GM12878 (cell line): Measurements from ENCODE around the gene SOAT2. TPM values are rescaled to one million over a fixed set of nuclear protein-coding genes. Genes with fewer than 3 reads are reported as not detected.

Source experiments
- ATAC-seq: fragments of 200-7000 bp; cut with Tn5 transposase; 3 replicates; pipeline ENCODE4 v1.9.1; 2020; ENCODE audit warnings: mild to moderate bottlenecking, moderate library complexity
- BruUV-seq: library from RNA; stranded (reverse); fragments of 400-500 nt; replicated peaks from 2 replicates; lab custom pipeline; 2021; lab: Mats Ljungman, UMichigan
- CTCF ChIA-PET: fragments of 300-600 bp; sonication (Branson Sonifier 250); formaldehyde crosslinking; extraction: SDS; loops from one replicate; lab custom pipeline; 2021; ENCODE audit warnings: inconsistent platforms; lab: Yijun Ruan, JAX
- POLR2A ChIA-PET: fragments of 350-600 bp; formaldehyde crosslinking; extraction: SDS; loops from one replicate; lab custom pipeline; 2021; ENCODE audit warnings: inconsistent platforms; lab: Charles Lee
- RAD21 ChIA-PET: fragments of 300-600 bp; sonication (Branson Sonifier 250); formaldehyde crosslinking; loops from one replicate; lab custom pipeline; 2023; ENCODE audit warnings: antibody characterized with exemption; ENCODE audit not compliant: unreplicated experiment; lab: Charles Lee
- SMC1A ChIA-PET: fragments of 300-600 bp; sonication (Branson Sonifier 250); formaldehyde crosslinking; loops from one replicate; lab custom pipeline; 2023; ENCODE audit not compliant: unreplicated experiment, uncharacterized antibody; lab: Charles Lee
- DNase-seq: peaks from one replicate; pipeline ENCODE4 v3.0.0-alpha.2; 2011; ENCODE audit warnings: low read depth, low spot score
- FAIRE-seq: peaks from 3 replicates; lab custom pipeline; 2011; peaks lifted over from hg19 to GRCh38; lab: Jason Lieb, UNC
- H2AFZ ChIP-seq: 2 replicates; pipeline ENCODE4 v1.6.0; 2011; ENCODE audit warnings: low read depth, low read length, control low read depth; ENCODE audit not compliant: control insufficient read depth
- H3K27ac ChIP-seq: 2 replicates; pipeline ENCODE4 v1.5.1; 2011; ENCODE audit warnings: control low read depth; ENCODE audit not compliant: control insufficient read depth, insufficient read depth
- H3K27me3 ChIP-seq, 2 experiments: replicated peaks in 1 of 2; 2 replicates each; pipeline versions ENCODE4 v1.6.0 to v1.6.1; 2011; ENCODE audit warnings: low read length in 1 of 2; ENCODE audit not compliant: control insufficient read depth in 2 of 2, insufficient read depth in 2 of 2
- H3K36me3 ChIP-seq, 2 experiments: 2 replicates each; pipeline ENCODE4 v1.5.1; 2011; ENCODE audit warnings: low read length in 1 of 2; ENCODE audit not compliant: control insufficient read depth in 2 of 2, insufficient read depth in 2 of 2
- H3K4me1 ChIP-seq: 2 replicates; pipeline ENCODE4 v1.6.1; 2011; ENCODE audit warnings: mild to moderate bottlenecking, low read length, moderate library complexity, mixed read lengths; ENCODE audit not compliant: control insufficient read depth, insufficient read depth
- H3K4me2 ChIP-seq: 2 replicates; pipeline ENCODE4 v1.6.0; 2011; ENCODE audit warnings: control low read depth; ENCODE audit not compliant: control insufficient read depth, insufficient read depth
- H3K4me3 ChIP-seq: fragments of 200-600 bp; sonication (generic); 2 replicates; pipeline ENCODE4 v1.5.1; 2016
- H3K79me2 ChIP-seq: 2 replicates; pipeline ENCODE4 v1.6.0; 2011; ENCODE audit warnings: low read length; ENCODE audit not compliant: control insufficient read depth, insufficient read depth
- H3K9ac ChIP-seq: 2 replicates; pipeline ENCODE4 v1.8.0; 2011; ENCODE audit warnings: low read length, control low read depth, mixed read lengths; ENCODE audit not compliant: control insufficient read depth, insufficient read depth
- H3K9me3 ChIP-seq: replicated peaks from 3 replicates; pipeline ENCODE4 v1.5.1; 2011; ENCODE audit warnings: mild to moderate bottlenecking, low read length; ENCODE audit not compliant: control insufficient read depth, insufficient read depth
- H4K20me1 ChIP-seq: 2 replicates; pipeline ENCODE4 v1.6.0; 2011; ENCODE audit not compliant: control insufficient read depth, insufficient read depth
- ATF7 ChIP-seq: fragments of 450-650 bp; IDR thresholded peaks from 2 replicates; pipeline ENCODE4 v1.6.1; 2016; ENCODE audit warnings: low read depth, mild to moderate bottlenecking
- BACH1 ChIP-seq: fragments of 450-650 bp; IDR thresholded peaks from 2 replicates; pipeline ENCODE4 v1.6.1; 2017; ENCODE audit warnings: mild to moderate bottlenecking, borderline replicate concordance
- E2F8 ChIP-seq: fragments of 450-650 bp; IDR thresholded peaks from 2 replicates; pipeline ENCODE4 v1.6.1; 2018; ENCODE audit warnings: mild to moderate bottlenecking, low read depth, moderate library complexity; ENCODE audit not compliant: partially characterized antibody
- GABPA ChIP-seq: IDR thresholded peaks from 2 replicates; pipeline ENCODE4 v1.6.1; 2014; ENCODE audit warnings: antibody characterized with exemption, low read depth, mild to moderate bottlenecking, inconsistent platforms
- KAT2A ChIP-seq: conservative IDR thresholded peaks from 2 replicates; pipeline ENCODE4 v1.6.1; 2011; ENCODE audit warnings: low read depth, low read length; ENCODE audit not compliant: control insufficient read depth
- KDM1A ChIP-seq: fragments of 200-600 bp; sonication (generic); IDR thresholded peaks from 2 replicates; pipeline ENCODE4 v1.6.1; 2016; ENCODE audit warnings: borderline replicate concordance
- MEF2B ChIP-seq: fragments of 450-650 bp; IDR thresholded peaks from 2 replicates; pipeline ENCODE4 v1.6.1; 2018; ENCODE audit warnings: mild to moderate bottlenecking, moderate library complexity; ENCODE audit not compliant: partially characterized antibody, poor library complexity, severe bottlenecking
- MYC ChIP-seq: IDR thresholded peaks from 2 replicates; pipeline ENCODE4 v1.6.1; 2011; ENCODE audit warnings: mild to moderate bottlenecking, low read length, moderate library complexity, inconsistent platforms; ENCODE audit not compliant: insufficient read depth, insufficient replicate concordance, insufficient read length, severe bottlenecking
- NR2F1 ChIP-seq: fragments of 450-650 bp; conservative IDR thresholded peaks from 2 replicates; pipeline ENCODE4 v1.6.1; 2017; ENCODE audit warnings: mild to moderate bottlenecking
- PAX5 ChIP-seq: IDR thresholded peaks from 2 replicates; pipeline ENCODE4 v1.6.1; 2011; ENCODE audit warnings: low read depth, low read length, borderline replicate concordance
- PML ChIP-seq: IDR thresholded peaks from 2 replicates; pipeline ENCODE4 v1.6.1; 2012; ENCODE audit warnings: low read length, inconsistent platforms
- POLR2AphosphoS2 ChIP-seq: IDR thresholded peaks from 2 replicates; pipeline ENCODE4 v1.6.1; 2011; ENCODE audit warnings: low read depth, mild to moderate bottlenecking, low read length, improper control_type of control experiment, moderate library complexity
- POLR2AphosphoS5 ChIP-seq: IDR thresholded peaks from 2 replicates; pipeline ENCODE4 v1.6.1; 2011; ENCODE audit warnings: mild to moderate bottlenecking, low read length, inconsistent platforms
- SIN3A ChIP-seq: IDR thresholded peaks from 2 replicates; pipeline ENCODE4 v1.6.1; 2012; ENCODE audit warnings: low read depth, low read length, improper control_type of control experiment
- SUZ12 ChIP-seq: fragments of 200-600 bp; sonication (generic); IDR thresholded peaks from one replicate; pipeline ENCODE4 v1.6.1; 2018; ENCODE audit warnings: antibody characterized with exemption, mild to moderate bottlenecking; ENCODE audit not compliant: unreplicated experiment
- TAF1 ChIP-seq: IDR thresholded peaks from 2 replicates; pipeline ENCODE4 v1.6.1; 2011; ENCODE audit warnings: mild to moderate bottlenecking, low read depth, low read length, borderline replicate concordance
- TCF7 ChIP-seq: IDR thresholded peaks from 2 replicates; pipeline ENCODE4 v1.6.1; 2014; ENCODE audit warnings: antibody characterized with exemption, borderline replicate concordance
- WGBS: methylation state at CpG from one replicate; pipeline ENCODE4 v1.1.6; 2016; ENCODE audit warnings: low lambda C conversion rate; ENCODE audit not compliant: insufficient replicate concordance, insufficient coverage; ENCODE audit errors: missing lambda C conversion rate; 5-methylcytosine and 5-hydroxymethylcytosine counted together
- in situ Hi-C: fragments of 300-500 bp; cut with MboI; formaldehyde crosslinking; loops from 9 replicates; pipeline ENCODE4 v1.14.3; 2018; ENCODE audit warnings: mixed read lengths
- intact Hi-C: fragments of 100-400 bp; cut with micrococcal nuclease; formaldehyde crosslinking; loops from one replicate; pipeline ENCODE4 v1.14.2; 2022; ENCODE audit not compliant: unreplicated experiment
- polyA plus RNA-seq, 11 experiments: library from polyadenylated mRNA; depleted of rRNA in 4 of 11; unstranded in 6 of 11; stranded (reverse) in 5 of 11; fragments of >200 nt; fragmentation: Nextera tagmentation in 4 of 11; fragmentation: Illumina TruSeq in 1 of 11; extraction: Ambion mirVana in 4 of 11; extraction: Trizol in 1 of 11; gene quantifications; 1 replicate in 1 of 11; 2 replicates in 10 of 11; pipeline versions ENCODE4 v1.2.1 to v1.2.3, GENCODE V29; 2011 to 2016; ENCODE audit warnings: inconsistent platforms in 2 of 11, missing spikeins in 2 of 11, low read depth in 1 of 11
- total RNA-seq, 4 experiments: library from RNA; depleted of rRNA in 3 of 4; stranded (reverse); fragments of >200 nt in 3 of 4; fragmentation: Illumina TruSeq in 1 of 4; extraction: Trizol in 1 of 4; gene quantifications; 2 replicates each; pipeline versions ENCODE4 v1.2.1 to v1.2.3, GENCODE V29; 2013 to 2021

The SOAT2 gene
- total and polyA plus RNA-seq, 10 of the 15 experiments (the other 5 are each of a cell fraction or from before 2014, with no cell fraction given): 0.08 to 1.7 (median 0.69) TPM

GRCh38 chr12:53074283-53074998 is 28.8 kb upstream of the SOAT2 start:
- RAD21 ChIA-PET: no interaction called here
- no peaks in the 10 kb centered on the region; the same call in none of the 2 replicates for H3K4me1 ChIP-seq
- H3K9me3 ChIP-seq: no peaks in the 10 kb centered on the region
- SMC1A ChIA-PET: interaction anchor here (0.8 to 1.2 kb wide), 2 partner anchors 12 to 24 kb away, joined by 4 to 5 read pairs; no protein-coding TSS in a partner anchor
- H3K4me3 ChIP-seq: no peak overlapping the region
- no peak overlapping the region for H3K9ac ChIP-seq
- no peak overlapping the region for H3K27ac ChIP-seq
- WGBS: 90% methylated on average over 11 of the region's 11 CpGs
- no peaks in the 10 kb centered on the region; the same call in 1 of the 2 replicates for H4K20me1 ChIP-seq
- H3K4me2 ChIP-seq: no peak overlapping the region
- CTCF ChIA-PET: interaction anchor here (1.0 to 13.2 kb wide), 4 partner anchors 9 to 26 kb away, joined by 3 to 355 read pairs (median 91); partner anchors contain the start of genes IGFBP6 and SOAT2
- TF ChIP-seq MYC: no peak
- TF ChIP-seq BACH1: no peak
- no peak for TF ChIP-seq SIN3A
- no peak for TF ChIP-seq NR2F1
- no peak for TF ChIP-seq POLR2AphosphoS2
- TF ChIP-seq MEF2B: no peak
- TF ChIP-seq PAX5: no peak
- TF ChIP-seq TAF1: no peak
- no peak for TF ChIP-seq SUZ12
- TF ChIP-seq POLR2AphosphoS5: no peak
- no peak for TF ChIP-seq TCF7
- TF ChIP-seq E2F8: no peak
- TF ChIP-seq PML: no peak
- TF ChIP-seq KDM1A: no peak
- no peak for TF ChIP-seq GABPA
- TF ChIP-seq KAT2A: no peak
- TF ChIP-seq ATF7: no peak
- no TSS peak for BruUV-seq
- POLR2A ChIA-PET: no interaction called here
- DNase-seq (no peak), FAIRE-seq (no peak), ATAC-seq (no peak)
- H3K27me3 ChIP-seq: no peaks in the 10 kb centered on the region
- no peak overlapping the region for H2AFZ ChIP-seq
- in situ Hi-C loops (no loop called here), intact Hi-C loops (no loop called here)
- peaks cover 6% of the 10 kb centered on the region for H3K79me2 ChIP-seq
- peaks cover 2 to 10% of the 10 kb centered on the region in 2 experiments; a peak in 3 of 4 replicates for H3K36me3 ChIP-seq
